Activated T-cell treated with anti-CD3 and anti-CD28 coated beads for 48 hours (primary cell): ENCODE measurements around the gene DDX21.

Source experiments
- DNase-seq: peaks from one replicate; pipeline ENCODE4 v3.0.0-alpha.2; 2020; ENCODE audit warnings: low read depth

DDX21 gene

DNA sequence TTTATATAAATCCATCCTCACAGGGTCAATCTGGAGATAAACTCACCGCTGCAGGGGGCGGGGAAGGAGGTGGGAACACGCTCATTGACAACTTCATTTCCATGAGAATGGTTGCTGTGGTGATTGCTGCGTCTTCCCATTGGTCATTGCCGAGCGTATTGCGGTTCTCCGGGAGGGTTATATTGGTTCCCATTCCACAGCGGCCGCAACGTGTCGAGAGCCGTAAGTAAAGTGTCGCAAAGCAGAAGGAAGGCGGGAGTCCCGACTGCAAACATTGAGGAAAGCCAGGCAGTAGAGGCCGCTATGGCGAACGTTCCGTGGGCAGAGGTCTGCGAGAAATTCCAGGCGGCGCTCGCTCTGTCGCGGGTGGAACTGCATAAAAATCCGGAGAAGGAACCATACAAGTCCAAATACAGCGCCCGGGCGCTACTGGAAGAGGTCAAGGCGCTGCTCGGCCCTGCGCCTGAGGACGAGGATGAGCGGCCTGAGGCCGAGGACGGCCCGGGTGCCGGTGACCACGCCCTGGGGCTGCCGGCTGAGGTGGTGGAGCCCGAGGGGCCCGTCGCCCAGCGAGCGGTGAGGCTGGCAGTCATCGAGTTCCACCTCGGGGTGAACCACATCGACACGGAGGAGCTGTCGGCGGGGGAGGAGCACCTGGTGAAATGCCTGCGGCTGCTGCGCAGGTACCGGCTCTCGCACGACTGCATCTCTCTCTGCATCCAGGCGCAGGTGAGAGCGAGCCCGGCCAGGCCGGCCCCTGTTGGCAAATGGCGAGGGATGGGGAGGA, 32.8 kb downstream of the DDX21 start, which contains the start of gene KIFBP:
KIFBP (plus strand) TSS at position 274 of the 787 bp plus-strand sequence; CDS start at position 304, 30 bp downstream.
- peak; percentile 77 for DNase-seq

DNA sequence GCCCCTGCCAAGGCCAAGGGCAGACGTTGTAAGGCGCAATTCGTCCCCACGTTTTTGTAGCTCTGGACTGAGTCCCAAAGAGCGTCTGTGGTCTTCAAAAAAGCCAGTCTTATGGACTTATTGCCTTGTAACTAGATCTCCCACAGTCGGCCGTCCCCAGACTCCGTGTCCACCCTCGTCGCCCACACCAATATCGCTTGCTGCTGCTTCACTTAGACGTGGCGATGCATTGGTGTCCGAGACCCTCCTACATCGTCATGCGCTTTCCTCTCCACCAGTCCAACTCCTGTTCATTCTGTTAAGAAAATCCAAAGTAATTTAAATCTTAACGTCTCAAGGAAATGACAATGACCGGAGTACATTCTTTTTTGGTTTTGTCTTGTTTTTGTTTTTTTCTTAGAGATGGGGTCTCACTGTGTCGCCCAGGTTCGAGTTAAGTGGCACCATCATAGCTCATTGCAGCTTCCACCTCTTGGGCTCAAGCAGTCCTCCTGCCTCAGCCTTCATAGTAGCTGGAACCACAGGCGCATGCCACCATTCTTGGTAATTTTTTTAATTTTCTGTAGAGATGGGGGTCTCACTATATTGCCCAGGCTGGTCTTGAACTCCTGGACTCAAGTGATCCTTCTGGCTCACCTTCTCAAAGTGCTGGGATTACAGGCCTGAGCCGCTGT, 33.5 kb downstream of the DDX21 start:
- DNase-seq, result no peak

DNA sequence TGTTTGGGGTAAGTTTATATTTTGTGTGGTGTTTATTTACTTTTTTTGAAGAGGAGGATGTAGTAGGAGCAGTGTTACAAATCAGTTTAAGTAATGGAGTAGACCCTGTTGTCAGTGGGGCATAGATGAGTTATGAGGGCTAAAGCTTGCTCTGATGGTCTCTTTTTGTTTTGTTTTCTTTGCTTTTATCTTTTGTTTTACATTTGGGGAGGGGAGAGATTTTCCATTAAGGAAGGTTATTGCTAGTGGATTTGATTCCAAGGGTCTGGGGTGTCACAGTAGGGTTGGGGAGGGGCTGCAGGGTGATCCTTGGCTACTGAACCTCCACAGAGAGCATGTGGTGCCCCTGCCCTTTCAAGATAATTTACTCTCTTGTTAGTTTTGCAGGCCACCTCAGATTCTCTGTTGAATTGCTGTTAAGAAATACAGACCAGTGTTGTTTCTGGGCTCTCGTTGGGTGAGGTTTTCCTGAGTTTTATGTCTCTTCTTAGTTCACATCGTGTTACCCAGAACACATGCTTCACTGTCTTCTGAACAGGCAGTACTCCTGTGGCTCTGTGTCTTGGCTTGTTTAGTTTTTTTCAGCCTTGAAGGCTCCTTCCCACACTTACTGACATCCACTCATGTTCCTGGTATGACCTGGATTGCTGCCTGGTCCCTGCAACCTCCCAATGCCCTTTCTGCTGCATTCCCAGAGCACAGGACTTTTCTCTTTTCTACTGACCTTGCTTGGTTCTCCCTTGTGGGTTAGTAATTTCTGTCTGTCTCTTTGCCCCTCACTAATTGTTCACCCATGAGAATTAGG, 36.9 kb downstream of the DDX21 start:
- no peak for DNase-seq

DNA sequence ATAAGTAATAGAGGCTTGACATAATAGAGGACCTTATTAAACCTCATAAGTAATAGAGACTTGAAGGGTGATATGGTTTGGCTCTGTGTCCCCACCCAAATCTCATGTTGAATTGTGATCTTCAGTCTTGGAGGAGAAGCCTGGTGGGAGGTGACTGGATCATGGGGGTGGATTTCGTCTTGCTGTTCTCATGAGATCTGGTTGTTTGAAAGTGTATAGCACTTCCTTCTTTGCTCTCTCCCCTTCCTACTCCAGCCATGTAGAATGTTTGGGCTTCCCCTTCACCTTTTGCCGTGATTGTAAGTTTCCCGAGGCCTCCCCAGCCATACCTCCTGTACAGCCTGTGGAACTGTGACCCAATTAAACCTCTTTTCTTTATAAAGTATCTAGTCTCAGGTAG, 41.2 kb downstream of the DDX21 start:
- no peak for DNase-seq

DNA sequence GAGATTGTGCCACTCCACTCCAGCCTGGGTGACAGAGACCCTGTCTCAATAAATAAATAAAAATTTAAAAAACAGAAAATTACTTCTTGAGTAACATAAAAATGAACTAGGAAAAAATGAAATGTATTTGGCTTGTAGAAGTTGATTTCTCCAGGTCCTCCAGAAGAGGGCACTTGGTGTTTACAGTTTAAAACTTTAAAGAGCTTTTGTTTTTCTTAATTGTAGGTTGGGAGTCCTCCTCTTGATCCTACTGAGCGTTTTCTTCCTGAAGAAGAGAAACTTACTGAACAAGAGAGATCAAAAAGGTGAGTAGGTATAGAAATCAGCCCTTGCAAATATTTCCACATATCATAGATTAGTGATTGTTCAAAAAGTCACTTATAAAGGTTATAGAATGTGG, 48.9 kb downstream of the DDX21 start:
- DNase-seq, result no peak

DNA sequence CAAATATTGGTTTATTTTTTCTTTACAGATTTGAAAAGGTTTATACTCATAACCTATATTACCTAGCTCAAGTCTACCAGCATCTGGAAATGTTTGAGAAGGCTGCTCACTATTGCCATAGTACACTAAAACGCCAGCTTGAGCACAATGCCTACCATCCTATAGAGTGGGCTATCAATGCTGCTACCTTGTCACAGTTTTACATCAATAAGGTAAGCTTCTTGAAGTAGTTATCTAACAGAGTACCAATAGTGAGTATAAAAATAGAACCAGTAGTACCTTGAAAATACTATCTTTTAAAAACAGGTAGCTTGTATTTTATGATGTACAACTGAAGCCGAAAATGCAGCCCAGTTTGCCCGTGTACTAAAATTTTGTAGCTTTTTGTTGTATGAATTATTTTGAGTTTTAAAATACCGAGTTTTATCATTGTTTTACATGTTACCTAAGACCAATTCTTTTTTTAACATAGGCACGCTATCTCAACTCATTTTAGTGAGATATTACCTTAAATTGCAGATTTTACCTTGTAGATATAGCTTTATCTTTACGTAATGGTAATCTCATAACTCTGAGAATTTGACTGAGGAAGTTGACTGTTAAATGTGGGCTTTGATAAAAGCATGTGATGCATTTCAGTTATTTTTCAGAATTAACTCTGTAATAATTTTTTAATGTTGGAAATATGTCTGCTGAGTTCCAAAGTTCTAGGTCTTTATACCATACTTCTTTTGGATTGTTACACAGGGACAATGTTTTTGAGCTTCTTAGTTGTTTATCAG, 49.9 kb downstream of the DDX21 start:
- no peak for DNase-seq

DNA sequence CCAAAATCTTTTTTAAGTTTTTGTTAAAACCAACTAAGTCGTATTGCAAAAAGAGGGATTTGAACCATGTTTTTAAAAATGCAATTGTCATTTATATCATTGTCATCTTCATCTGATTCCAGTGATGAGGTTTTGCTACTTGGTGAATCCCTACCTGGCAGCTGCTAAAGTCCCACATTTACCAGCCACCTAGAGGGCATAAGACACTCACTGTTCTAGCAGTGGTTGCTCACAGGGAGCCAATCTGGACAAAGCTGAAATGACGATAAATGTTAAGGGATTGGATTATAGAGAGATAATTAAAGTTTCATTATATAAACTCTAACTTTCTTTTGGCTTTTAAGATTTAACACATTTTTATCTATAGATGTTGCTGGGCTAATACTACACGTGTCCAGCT, 51.3 kb downstream of the DDX21 start:
- DNase-seq, result no peak

DNA sequence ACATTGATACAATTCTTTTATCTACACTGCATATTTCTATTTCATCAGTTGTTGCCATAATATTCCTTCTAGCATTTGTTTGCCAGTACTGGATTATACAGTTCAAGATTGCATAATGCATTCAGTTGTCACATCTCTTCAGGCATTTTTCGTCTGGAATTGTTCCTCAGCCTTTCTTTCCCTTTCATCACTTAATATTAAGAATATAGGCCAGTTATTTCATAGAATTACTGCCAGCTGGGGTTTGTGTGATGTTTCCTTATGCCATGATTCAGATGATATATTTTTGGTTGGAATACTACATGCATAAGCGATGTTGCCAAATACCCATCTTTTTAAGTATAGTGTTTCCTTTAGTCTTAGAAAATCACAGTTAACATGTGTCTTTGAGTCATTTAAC, 53.4 kb downstream of the DDX21 start:
- DNase-seq, result no peak

DNA sequence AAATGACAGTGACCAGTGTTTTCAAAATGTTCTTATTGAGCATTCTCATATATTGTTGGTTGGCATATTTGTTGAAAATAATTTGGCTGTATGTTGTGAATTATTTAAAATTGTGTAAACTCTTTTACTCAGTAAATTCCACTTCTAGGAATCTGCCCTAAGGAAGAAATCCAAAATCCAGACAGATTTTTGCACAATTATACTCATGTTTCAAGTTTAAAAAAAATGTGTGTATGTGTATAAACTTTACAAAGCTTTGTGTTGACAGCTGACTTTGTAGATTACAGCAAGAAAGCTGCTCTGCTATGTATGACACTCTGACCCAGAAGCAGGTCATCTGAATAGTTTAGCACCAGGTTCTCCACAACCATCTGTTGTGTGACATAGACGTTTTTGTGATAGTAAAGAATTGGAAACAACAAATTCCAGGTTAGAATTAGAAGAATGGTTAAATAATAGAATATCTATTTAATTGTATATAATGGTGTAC, 54.2 kb downstream of the DDX21 start:
- no peak for DNase-seq

DNA sequence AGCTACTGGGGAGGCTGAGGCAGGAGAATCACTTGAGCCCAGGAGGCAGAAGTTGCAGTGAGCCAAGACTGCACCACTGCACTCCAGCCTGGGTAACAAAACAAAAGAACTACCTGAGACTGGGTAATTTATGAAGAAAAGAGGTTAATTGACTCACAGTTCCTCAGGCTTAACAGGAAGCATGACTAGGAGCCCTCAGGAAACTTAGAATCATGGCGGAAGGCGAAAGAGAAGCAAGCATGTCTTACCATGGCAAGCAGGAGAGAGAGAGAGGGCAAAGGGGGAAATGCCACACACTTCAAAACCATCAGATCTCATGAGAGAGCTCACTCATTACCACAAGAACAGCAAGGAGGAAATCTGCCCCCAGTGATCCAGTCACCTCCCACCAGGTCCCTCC, 56.8 kb downstream of the DDX21 start:
- DNase-seq, result peak; percentile 6

DNA sequence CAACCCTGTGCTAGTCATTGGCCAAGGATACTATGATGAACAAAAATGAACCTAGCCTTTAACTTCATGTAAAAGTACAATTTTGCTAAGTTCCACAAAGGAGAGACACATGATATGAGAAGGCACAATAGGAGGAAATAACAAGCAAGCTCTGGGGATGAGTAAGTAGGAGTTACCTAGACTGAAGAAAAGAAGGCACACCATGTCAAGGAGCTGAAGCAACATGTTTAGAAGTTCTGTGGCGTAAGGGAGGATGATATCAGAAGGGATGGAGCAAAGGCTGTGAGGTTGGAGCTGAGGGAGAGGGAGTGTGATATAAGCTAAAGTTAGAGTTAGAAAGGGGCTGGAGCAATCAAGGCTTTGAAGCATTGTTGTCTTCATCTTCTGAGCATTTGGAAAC, 58.2 kb downstream of the DDX21 start:
- DNase-seq, result no peak

DNA sequence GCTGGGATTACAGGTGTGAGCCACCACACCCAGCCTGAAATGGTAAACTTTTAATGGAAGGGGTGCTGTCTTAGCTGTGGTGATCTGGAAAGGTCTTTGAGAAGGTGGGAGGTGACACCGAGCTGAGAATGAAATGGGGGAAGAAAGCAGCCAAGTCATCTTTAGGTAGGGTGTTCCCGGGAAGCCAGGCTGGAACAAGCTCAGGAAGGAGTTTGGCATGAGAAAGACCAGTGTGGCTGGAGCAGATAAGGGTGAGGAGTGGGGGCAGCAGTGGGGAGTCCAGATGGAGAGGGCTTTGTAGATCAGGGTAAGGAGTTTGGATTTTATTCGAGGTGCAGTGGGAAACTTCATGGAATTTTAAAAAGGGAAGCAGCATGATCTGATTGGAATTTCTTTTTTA, 62.6 kb downstream of the DDX21 start:
- DNase-seq, result no peak

DNA sequence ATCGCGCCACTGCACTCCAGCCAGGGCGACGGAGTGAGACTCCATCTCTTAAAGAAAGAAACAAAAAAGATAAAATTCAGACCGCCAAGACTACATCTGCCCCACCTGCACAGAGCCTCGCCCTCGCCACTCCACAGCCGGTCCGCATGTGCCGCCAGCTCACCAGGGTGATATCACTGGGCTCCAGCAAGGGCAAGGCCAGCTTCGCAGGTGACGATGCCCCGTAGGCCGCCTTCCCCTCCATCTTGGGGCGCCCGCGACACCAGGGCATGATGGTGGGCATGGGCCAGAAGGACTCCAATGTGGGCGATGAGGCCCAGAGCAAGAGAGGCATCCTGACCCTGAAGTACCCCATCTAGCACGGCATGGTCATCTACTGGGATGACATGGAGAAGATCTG, 66.6 kb downstream of the DDX21 start:
- no peak for DNase-seq

DNA sequence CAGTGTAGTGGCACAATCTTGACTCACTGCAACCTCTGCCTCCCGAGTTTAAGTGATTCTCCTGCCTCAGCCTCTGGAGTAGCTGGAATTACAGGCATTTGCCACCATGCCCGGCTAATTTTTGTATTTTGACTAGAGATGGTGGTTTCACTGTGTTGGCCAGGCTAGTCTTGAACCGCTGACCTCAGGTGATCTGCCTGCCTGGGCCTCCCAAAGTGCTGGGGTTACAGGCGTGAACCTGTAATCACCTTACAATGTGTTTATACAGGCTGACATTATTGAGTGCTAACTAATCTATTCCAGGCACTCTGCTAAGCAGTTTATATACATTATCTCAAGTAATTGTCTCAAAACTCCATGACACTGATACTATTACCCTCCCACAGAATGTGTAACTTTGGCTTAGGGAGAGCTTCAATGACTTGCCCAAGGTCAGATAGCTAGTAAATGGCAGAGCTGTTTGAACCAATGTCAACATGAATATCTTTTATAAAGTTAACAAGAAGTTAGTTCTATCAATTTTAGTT, 69.5 kb downstream of the DDX21 start:
- DNase-seq, result no peak

DNA sequence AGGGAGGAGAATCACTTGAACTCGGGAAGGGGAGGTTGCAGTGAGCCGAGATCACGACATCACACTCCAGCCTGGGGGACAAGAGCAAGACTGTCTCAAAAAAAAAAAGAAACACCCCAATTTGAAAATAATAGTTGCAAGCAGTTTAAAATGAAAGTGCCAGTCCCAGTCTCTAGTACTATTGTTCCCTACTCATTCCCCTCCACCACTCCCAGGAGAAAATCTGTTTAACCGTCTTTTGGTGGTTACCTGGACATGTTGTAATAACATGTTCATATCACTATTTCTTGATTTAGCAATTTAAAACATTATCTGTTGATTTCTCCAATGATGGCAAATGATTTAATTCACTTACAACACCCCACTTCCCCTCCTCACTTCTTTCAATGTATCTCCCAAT, 77.3 kb downstream of the DDX21 start:
- DNase-seq, result no peak
